ENCODE measurements around the gene SPTAN1.

The SPTAN1 gene

GRCh38 chr9:128540634-128541360 is 11.6 kb upstream of the SPTAN1 start:
- in situ Hi-C loops (cut with MboI; ENCODE audit: low sequenced_read_pairs, unreplicated experiment), result no loop called here
- no peak for TF ChIP-seq CTCF (IDR thresholded peaks at IDR 0.05; ENCODE audit: borderline replicate concordance, control extremely low read depth, extremely low read depth, insufficient read depth, missing control alignments)
- no peak for DNase-seq (ENCODE audit: low spot score)

- no peak for DNase-seq (ENCODE audit: low spot score)
- TF ChIP-seq CTCF (IDR thresholded peaks at IDR 0.05; ENCODE audit: borderline replicate concordance, control extremely low read depth, extremely low read depth, insufficient read depth, missing control alignments), result no peak
- in situ Hi-C loops (cut with MboI; ENCODE audit: low sequenced_read_pairs, unreplicated experiment), result no loop called here
Measured at GRCh38 chr9:128546504-128546903, 5.9 kb upstream of the SPTAN1 start.

GRCh38 chr9:128548876-128549275 is 3.5 kb upstream of the SPTAN1 start:
- no peak for DNase-seq (ENCODE audit: low spot score)
- no peak for TF ChIP-seq CTCF (IDR thresholded peaks at IDR 0.05; ENCODE audit: borderline replicate concordance, control extremely low read depth, extremely low read depth, insufficient read depth, missing control alignments)
- in situ Hi-C loops (cut with MboI; ENCODE audit: low sequenced_read_pairs, unreplicated experiment), result no loop called here

- TF ChIP-seq CTCF (IDR thresholded peaks at IDR 0.05; ENCODE audit: borderline replicate concordance, control extremely low read depth, extremely low read depth, insufficient read depth, missing control alignments), result no peak
- in situ Hi-C loops (cut with MboI; ENCODE audit: low sequenced_read_pairs, unreplicated experiment), result no loop called here
- no peak for DNase-seq (ENCODE audit: low spot score)
Measured at GRCh38 chr9:128550226-128550625, 2.2 kb upstream of the SPTAN1 start.

GRCh38 chr9:128550770-128551656 is 1.4 kb upstream of the SPTAN1 start:
- TF ChIP-seq CTCF (IDR thresholded peaks at IDR 0.05; ENCODE audit: borderline replicate concordance, control extremely low read depth, extremely low read depth, insufficient read depth, missing control alignments), result no peak
- DNase-seq (ENCODE audit: low spot score), result no peak
- in situ Hi-C loops (cut with MboI; ENCODE audit: low sequenced_read_pairs, unreplicated experiment), result no loop called here

- in situ Hi-C loops (cut with MboI; ENCODE audit: low sequenced_read_pairs, unreplicated experiment), result no loop called here
- no peak for TF ChIP-seq CTCF (IDR thresholded peaks at IDR 0.05; ENCODE audit: borderline replicate concordance, control extremely low read depth, extremely low read depth, insufficient read depth, missing control alignments)
- no peak for DNase-seq (ENCODE audit: low spot score)
Measured at GRCh38 chr9:128551657-128552152, 682 bp upstream of the SPTAN1 start.

All from GM13976 (cell line).